WTC11 (cell line): ENCODE data around the gene SLC2A1. TPM values are rescaled to one million over a fixed set of nuclear protein-coding genes. Genes with fewer than 3 reads are reported as not detected.

Source experiments
- ATAC-seq: fragments of 200-7000 bp; cut with Tn5 transposase; 2 replicates; pipeline ENCODE4 v1.10.0; 2021; ENCODE audit warnings: mild to moderate bottlenecking, moderate library complexity
- CTCF ChIA-PET: fragments of 300-600 bp; sonication (Branson Sonifier 250); formaldehyde crosslinking; loops from one replicate; lab custom pipeline; 2021; ENCODE audit warnings: antibody characterized with exemption; lab: Charles Lee
- POLR2A ChIA-PET: fragments of 350-600 bp; sonication (Branson Sonifier 250); formaldehyde crosslinking; loops from one replicate; lab custom pipeline; 2021; ENCODE audit warnings: antibody characterized with exemption; lab: Charles Lee
- DNase-seq: peaks from one replicate; pipeline ENCODE4 v3.0.0; 2021; ENCODE audit warnings: low spot score
- H3K27ac Mint-ChIP-seq: 2 replicates; pipeline ENCODE4 v1.8.0; 2021; ENCODE audit warnings: mixed read lengths
- H3K27me3 Mint-ChIP-seq: 2 replicates; pipeline ENCODE4 v1.8.0; 2021; ENCODE audit warnings: low read depth, mild to moderate bottlenecking, moderate library complexity, mixed read lengths
- H3K36me3 Mint-ChIP-seq: 2 replicates; pipeline ENCODE4 v1.8.0; 2021; ENCODE audit warnings: mixed read lengths
- H3K4me1 Mint-ChIP-seq: 2 replicates; pipeline ENCODE4 v1.8.0; 2022; ENCODE audit warnings: mixed read lengths
- H3K4me3 Mint-ChIP-seq: 2 replicates; pipeline ENCODE4 v1.8.0; 2021; ENCODE audit warnings: mild to moderate bottlenecking, moderate library complexity, mixed read lengths
- H3K9me3 Mint-ChIP-seq: 2 replicates; pipeline ENCODE4 v1.8.0; 2021; ENCODE audit warnings: mixed read lengths
- CREB1 ChIP-seq: sonication (generic); formaldehyde crosslinking; IDR thresholded peaks from 2 replicates; pipeline ENCODE4 v1.8.0; 2023; ENCODE audit warnings: mild to moderate bottlenecking, missing genetic modification reagents
- FOXP1 ChIP-seq: sonication (generic); formaldehyde crosslinking; IDR thresholded peaks from 2 replicates; pipeline ENCODE4 v1.8.0; 2022; ENCODE audit warnings: missing genetic modification reagents, mild to moderate bottlenecking, moderate library complexity, borderline replicate concordance
- GABPB1 ChIP-seq: sonication (generic); formaldehyde crosslinking; IDR thresholded peaks from 2 replicates; pipeline ENCODE4 v1.8.1; 2023; ENCODE audit warnings: mild to moderate bottlenecking, missing genetic modification reagents
- HMGA2 ChIP-seq: fragments of 250-450 bp; sonication (Bioruptor Pico); IDR thresholded peaks from 2 replicates; pipeline ENCODE4 v1.4.0; 2021; ENCODE audit warnings: mild to moderate bottlenecking, moderate library complexity
- IRF2 ChIP-seq: sonication (generic); formaldehyde crosslinking; IDR thresholded peaks from 2 replicates; pipeline ENCODE4 v1.8.0; 2022; ENCODE audit warnings: low read depth, missing genetic modification reagents, borderline replicate concordance
- JAZF1 ChIP-seq: fragments of 250-450 bp; sonication (Bioruptor Pico); IDR thresholded peaks from 2 replicates; pipeline ENCODE4 v1.9.0; 2021; ENCODE audit warnings: moderate library complexity, mild to moderate bottlenecking, inconsistent platforms
- JUN ChIP-seq: sonication (generic); formaldehyde crosslinking; IDR thresholded peaks from 2 replicates; pipeline ENCODE4 v1.8.0; 2023; ENCODE audit warnings: mild to moderate bottlenecking, missing genetic modification reagents
- NFATC4 ChIP-seq: fragments of 250-450 bp; sonication (Bioruptor Pico); IDR thresholded peaks from 2 replicates; pipeline ENCODE4 v1.9.0; 2021; ENCODE audit warnings: mild to moderate bottlenecking
- NFYB ChIP-seq: sonication (generic); formaldehyde crosslinking; conservative IDR thresholded peaks from 2 replicates; pipeline ENCODE4 v1.8.0; 2022; ENCODE audit warnings: low read depth, missing genetic modification reagents
- NR3C1 ChIP-seq: sonication (generic); formaldehyde crosslinking; conservative IDR thresholded peaks from 2 replicates; pipeline ENCODE4 v1.8.1; 2023; ENCODE audit warnings: low read depth, mild to moderate bottlenecking, missing genetic modification reagents
- OVOL2 ChIP-seq: fragments of 250-450 bp; sonication (Bioruptor Pico); IDR thresholded peaks from 2 replicates; pipeline ENCODE4 v1.9.0; 2021; ENCODE audit warnings: mild to moderate bottlenecking, borderline replicate concordance
- SOX15 ChIP-seq: fragments of 250-450 bp; sonication (Bioruptor Pico); IDR thresholded peaks from 2 replicates; pipeline ENCODE4 v1.9.0; 2021; ENCODE audit warnings: mild to moderate bottlenecking
- TEAD1 ChIP-seq: sonication (generic); formaldehyde crosslinking; IDR thresholded peaks from 2 replicates; pipeline ENCODE4 v1.8.0; 2022; ENCODE audit warnings: mild to moderate bottlenecking, missing genetic modification reagents
- TEAD4 ChIP-seq: sonication (generic); formaldehyde crosslinking; IDR thresholded peaks from 2 replicates; pipeline ENCODE4 v1.8.0; 2022; ENCODE audit warnings: mild to moderate bottlenecking, missing genetic modification reagents
- TP53 ChIP-seq: sonication (generic); formaldehyde crosslinking; IDR thresholded peaks from 2 replicates; pipeline ENCODE4 v1.8.1; 2023; ENCODE audit warnings: mild to moderate bottlenecking, missing genetic modification reagents
- ZBTB21 ChIP-seq: sonication (generic); formaldehyde crosslinking; IDR thresholded peaks from 2 replicates; pipeline ENCODE4 v1.8.1; 2023; ENCODE audit warnings: mild to moderate bottlenecking, missing genetic modification reagents, borderline replicate concordance
- ZNF138 ChIP-seq: sonication (generic); formaldehyde crosslinking; conservative IDR thresholded peaks from 2 replicates; pipeline ENCODE4 v1.8.1; 2022; ENCODE audit warnings: mild to moderate bottlenecking, moderate library complexity, missing genetic modification reagents
- total RNA-seq: library from RNA; stranded (reverse); gene quantifications from 3 replicates; pipeline ENCODE4 v1.2.3, GENCODE V29; 2021
- TF ChIP-seq, protein P1 (sequence below): sonication (generic); formaldehyde crosslinking; IDR thresholded peaks from 2 replicates; pipeline ENCODE4 v1.8.1; 2023; ENCODE audit warnings: mild to moderate bottlenecking, missing genetic modification reagents, moderate library complexity
- TF ChIP-seq, protein P2 (sequence below): sonication (generic); formaldehyde crosslinking; IDR thresholded peaks from 2 replicates; pipeline ENCODE4 v1.8.0; 2022; ENCODE audit warnings: mild to moderate bottlenecking, missing genetic modification reagents
- TF ChIP-seq, protein P3 (sequence below): sonication (generic); formaldehyde crosslinking; IDR thresholded peaks from 2 replicates; pipeline ENCODE4 v1.8.0; 2023; ENCODE audit warnings: missing genetic modification reagents
- TF ChIP-seq, protein P4 (sequence below): sonication (generic); formaldehyde crosslinking; conservative IDR thresholded peaks from 2 replicates; pipeline ENCODE4 v1.8.1; 2023; ENCODE audit warnings: mild to moderate bottlenecking, low read depth, missing genetic modification reagents, moderate library complexity
- TF ChIP-seq, protein P5 (sequence below): sonication (generic); formaldehyde crosslinking; IDR thresholded peaks from 2 replicates; pipeline ENCODE4 v1.8.1; 2023; ENCODE audit warnings: mild to moderate bottlenecking, missing genetic modification reagents
- TF ChIP-seq, protein P6 (sequence below): fragments of 250-450 bp; sonication (Bioruptor Pico); IDR thresholded peaks from 2 replicates; pipeline ENCODE4 v1.9.0; 2021; ENCODE audit warnings: mild to moderate bottlenecking

The SLC2A1 gene
- total RNA-seq, 1 experiment from 2014 or later, result 215 TPM

DNA sequence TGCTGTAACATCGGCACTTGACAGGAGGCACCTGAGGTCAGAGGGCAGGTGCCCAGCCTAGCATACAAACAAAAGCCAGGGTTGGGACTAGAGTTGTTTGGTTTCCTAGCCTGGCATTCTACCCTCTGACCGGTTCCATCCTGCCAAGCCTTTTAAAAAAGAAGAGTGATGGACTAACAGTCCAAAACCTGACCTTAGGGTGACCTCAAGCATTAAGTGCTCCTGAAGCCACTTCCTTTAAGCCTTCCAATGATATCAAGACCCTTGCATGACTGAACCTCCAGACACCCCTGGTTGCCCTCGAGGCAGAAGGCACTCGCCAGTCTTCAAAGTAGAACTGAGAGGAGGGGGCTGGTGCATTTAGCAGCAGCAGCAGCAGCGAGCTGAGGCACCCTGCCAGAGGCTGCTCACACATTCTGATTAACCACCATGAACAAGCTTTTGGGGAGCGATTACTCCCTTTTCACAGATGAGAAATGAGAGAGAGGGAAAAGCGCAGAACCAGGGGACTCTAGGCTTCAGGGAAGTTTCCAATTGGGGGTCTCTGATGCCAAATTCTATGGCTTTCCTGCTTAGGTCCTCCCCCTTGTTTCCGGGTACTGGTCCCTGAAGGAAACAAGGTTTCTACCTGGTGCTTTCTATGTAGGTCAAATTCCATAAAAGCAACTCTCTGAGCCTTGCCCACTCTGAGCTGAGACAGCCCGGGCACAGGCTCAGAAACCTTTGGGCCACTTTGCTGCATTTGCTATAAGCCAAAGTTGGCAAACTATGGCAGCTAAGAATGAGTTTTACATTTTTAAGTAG is 9.2 kb downstream of the SLC2A1 start (continued):
- TF ChIP-seq HMGA2, result no peak
- TF ChIP-seq ZNF138, result no peak
- TF ChIP-seq IRF2 (CRISPR knock-in tag), result no peak

DNA sequence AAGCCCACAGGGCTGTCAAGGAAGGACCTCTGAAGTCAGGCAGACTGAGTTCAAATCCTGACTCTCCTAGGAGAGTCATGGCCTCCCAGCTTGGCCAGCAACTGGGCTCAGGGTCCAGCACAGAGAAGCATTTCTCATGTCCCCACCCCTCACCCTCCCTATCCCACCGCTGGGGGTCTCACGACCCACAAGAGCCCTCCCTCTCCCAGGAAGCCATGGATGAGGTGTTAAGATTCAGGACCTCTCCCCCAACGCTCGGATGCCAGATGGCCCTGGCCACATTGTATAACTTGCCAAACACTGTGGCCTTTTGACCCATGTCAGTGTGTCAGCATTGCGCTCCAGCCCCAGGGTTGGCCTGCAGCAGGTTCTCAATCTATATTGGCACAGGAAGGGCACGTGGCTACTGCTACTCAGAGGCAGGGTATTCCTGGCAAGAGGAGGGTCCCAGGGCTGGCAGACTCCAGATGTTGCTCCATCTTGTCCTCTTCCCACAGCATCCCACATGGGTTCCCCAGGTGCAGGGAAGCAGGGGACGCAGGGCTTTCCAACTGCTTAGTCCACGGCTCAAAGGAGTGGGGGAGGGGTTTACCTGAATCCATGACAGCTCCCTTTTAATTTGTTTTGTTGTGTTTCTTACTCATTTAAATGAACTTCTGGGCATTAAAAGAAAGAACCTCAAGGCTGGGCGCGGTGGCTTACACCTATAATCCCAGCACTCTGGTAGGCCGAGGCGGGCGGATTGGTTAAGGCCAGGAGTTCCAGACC is 10.5 kb downstream of the SLC2A1 start:
- peak overlapping the region; percentile 37 for H3K4me3 Mint-ChIP-seq
- H3K36me3 Mint-ChIP-seq, result peaks cover 73% of the 10 kb centered on the region
- no peaks in the 10 kb centered on the region for H3K9me3 Mint-ChIP-seq
- TF ChIP-seq JAZF1 (no peak), FOXP1 (CRISPR knock-in tag) (no peak), SOX15 (CRISPR knock-in tag) (no peak), TEAD4 (CRISPR knock-in tag) (no peak), NR3C1 (CRISPR knock-in tag) (no peak), NFATC4 (CRISPR knock-in tag) (no peak), OVOL2 (CRISPR knock-in tag) (no peak), TEAD1 (CRISPR knock-in tag) (no peak), TP53 (no peak), GABPB1 (CRISPR knock-in tag) (no peak), NFYB (CRISPR knock-in tag) (no peak), ZBTB21 (CRISPR knock-in tag) (no peak)
- TF ChIP-seq, protein P1, sequence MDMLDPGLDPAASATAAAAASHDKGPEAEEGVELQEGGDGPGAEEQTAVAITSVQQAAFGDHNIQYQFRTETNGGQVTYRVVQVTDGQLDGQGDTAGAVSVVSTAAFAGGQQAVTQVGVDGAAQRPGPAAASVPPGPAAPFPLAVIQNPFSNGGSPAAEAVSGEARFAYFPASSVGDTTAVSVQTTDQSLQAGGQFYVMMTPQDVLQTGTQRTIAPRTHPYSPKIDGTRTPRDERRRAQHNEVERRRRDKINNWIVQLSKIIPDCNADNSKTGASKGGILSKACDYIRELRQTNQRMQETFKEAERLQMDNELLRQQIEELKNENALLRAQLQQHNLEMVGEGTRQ (CRISPR knock-in tag), result no peak
- TF ChIP-seq, protein P2, sequence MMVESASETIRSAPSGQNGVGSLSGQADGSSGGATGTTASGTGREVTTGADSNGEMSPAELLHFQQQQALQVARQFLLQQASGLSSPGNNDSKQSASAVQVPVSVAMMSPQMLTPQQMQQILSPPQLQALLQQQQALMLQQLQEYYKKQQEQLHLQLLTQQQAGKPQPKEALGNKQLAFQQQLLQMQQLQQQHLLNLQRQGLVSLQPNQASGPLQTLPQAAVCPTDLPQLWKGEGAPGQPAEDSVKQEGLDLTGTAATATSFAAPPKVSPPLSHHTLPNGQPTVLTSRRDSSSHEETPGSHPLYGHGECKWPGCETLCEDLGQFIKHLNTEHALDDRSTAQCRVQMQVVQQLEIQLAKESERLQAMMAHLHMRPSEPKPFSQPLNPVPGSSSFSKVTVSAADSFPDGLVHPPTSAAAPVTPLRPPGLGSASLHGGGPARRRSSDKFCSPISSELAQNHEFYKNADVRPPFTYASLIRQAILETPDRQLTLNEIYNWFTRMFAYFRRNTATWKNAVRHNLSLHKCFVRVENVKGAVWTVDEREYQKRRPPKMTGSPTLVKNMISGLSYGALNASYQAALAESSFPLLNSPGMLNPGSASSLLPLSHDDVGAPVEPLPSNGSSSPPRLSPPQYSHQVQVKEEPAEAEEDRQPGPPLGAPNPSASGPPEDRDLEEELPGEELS (CRISPR knock-in tag), result no peak
- TF ChIP-seq, protein P3, sequence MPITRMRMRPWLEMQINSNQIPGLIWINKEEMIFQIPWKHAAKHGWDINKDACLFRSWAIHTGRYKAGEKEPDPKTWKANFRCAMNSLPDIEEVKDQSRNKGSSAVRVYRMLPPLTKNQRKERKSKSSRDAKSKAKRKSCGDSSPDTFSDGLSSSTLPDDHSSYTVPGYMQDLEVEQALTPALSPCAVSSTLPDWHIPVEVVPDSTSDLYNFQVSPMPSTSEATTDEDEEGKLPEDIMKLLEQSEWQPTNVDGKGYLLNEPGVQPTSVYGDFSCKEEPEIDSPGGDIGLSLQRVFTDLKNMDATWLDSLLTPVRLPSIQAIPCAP (CRISPR knock-in tag), result no peak
- peaks cover 95% of the 10 kb centered on the region for H3K4me1 Mint-ChIP-seq
- POLR2A ChIA-PET, result interaction anchor here (0.7 to 1.5 kb wide), 3 partner anchors 14 to 99 kb away, joined by 5 to 7 read pairs (median 5); no protein-coding TSS in a partner anchor
- CTCF ChIA-PET, result interaction anchor here (0.7 to 4.9 kb wide), 5 partner anchors 9 to 125 kb away, joined by 3 to 46 read pairs (median 5); no protein-coding TSS in a partner anchor
- H3K27ac Mint-ChIP-seq, result peak overlapping the region; percentile 92
- DNase-seq (no peak), ATAC-seq (no peak)
- H3K27me3 Mint-ChIP-seq, result no peaks in the 10 kb centered on the region

DNA sequence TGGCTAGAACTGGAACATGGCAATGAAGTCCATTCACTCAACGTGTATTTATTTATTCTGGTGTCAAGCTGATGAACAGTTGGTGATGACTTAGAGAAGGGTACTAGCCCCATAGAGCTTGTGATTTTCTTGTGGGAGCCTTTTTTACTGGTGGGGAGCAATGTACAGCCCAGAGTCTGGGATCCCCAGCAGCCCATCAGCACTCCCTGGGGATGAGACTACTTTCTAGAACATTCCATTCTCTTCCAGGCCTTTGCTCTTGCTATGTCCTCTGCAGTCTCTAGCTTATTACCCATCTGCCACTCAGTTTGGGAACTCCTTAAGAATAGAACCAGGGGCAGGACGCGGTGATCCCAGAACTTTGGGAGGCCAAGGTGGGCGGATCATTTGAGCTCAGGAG is 11.6 kb downstream of the SLC2A1 start:
- H3K27me3 Mint-ChIP-seq, result no peaks in the 10 kb centered on the region
- POLR2A ChIA-PET, result interaction anchor here (0.6 to 1.2 kb wide), 7 partner anchors 11 to 62 kb away, joined by 3 to 10 read pairs (median 4); partner anchors contain the start of gene SLC2A1
- H3K4me3 Mint-ChIP-seq, result peak overlapping the region; percentile 37
- DNase-seq, result no peak
- peaks cover 96% of the 10 kb centered on the region for H3K4me1 Mint-ChIP-seq
- no peaks in the 10 kb centered on the region for H3K9me3 Mint-ChIP-seq
- no peak for ATAC-seq
- peaks cover 75% of the 10 kb centered on the region for H3K36me3 Mint-ChIP-seq
- H3K27ac Mint-ChIP-seq, result peak overlapping the region; percentile 92
- CTCF ChIA-PET, result interaction anchor here (0.5 to 4.9 kb wide), 6 partner anchors 11 to 126 kb away, joined by 3 to 46 read pairs (median 4); no protein-coding TSS in a partner anchor
- TF ChIP-seq, protein P4, sequence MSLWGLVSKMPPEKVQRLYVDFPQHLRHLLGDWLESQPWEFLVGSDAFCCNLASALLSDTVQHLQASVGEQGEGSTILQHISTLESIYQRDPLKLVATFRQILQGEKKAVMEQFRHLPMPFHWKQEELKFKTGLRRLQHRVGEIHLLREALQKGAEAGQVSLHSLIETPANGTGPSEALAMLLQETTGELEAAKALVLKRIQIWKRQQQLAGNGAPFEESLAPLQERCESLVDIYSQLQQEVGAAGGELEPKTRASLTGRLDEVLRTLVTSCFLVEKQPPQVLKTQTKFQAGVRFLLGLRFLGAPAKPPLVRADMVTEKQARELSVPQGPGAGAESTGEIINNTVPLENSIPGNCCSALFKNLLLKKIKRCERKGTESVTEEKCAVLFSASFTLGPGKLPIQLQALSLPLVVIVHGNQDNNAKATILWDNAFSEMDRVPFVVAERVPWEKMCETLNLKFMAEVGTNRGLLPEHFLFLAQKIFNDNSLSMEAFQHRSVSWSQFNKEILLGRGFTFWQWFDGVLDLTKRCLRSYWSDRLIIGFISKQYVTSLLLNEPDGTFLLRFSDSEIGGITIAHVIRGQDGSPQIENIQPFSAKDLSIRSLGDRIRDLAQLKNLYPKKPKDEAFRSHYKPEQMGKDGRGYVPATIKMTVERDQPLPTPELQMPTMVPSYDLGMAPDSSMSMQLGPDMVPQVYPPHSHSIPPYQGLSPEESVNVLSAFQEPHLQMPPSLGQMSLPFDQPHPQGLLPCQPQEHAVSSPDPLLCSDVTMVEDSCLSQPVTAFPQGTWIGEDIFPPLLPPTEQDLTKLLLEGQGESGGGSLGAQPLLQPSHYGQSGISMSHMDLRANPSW, result no peak
- TF ChIP-seq JUN (no peak), NFATC4 (CRISPR knock-in tag) (no peak), CREB1 (no peak)
- TF ChIP-seq, protein P5, sequence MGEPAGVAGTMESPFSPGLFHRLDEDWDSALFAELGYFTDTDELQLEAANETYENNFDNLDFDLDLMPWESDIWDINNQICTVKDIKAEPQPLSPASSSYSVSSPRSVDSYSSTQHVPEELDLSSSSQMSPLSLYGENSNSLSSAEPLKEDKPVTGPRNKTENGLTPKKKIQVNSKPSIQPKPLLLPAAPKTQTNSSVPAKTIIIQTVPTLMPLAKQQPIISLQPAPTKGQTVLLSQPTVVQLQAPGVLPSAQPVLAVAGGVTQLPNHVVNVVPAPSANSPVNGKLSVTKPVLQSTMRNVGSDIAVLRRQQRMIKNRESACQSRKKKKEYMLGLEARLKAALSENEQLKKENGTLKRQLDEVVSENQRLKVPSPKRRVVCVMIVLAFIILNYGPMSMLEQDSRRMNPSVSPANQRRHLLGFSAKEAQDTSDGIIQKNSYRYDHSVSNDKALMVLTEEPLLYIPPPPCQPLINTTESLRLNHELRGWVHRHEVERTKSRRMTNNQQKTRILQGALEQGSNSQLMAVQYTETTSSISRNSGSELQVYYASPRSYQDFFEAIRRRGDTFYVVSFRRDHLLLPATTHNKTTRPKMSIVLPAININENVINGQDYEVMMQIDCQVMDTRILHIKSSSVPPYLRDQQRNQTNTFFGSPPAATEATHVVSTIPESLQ (CRISPR knock-in tag), result no peak
- TF ChIP-seq, protein P6, sequence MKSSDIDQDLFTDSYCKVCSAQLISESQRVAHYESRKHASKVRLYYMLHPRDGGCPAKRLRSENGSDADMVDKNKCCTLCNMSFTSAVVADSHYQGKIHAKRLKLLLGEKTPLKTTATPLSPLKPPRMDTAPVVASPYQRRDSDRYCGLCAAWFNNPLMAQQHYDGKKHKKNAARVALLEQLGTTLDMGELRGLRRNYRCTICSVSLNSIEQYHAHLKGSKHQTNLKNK (CRISPR knock-in tag), result no peak
